MM.1S (cell line): ENCODE data around the gene TDRD3.

Source experiments
- DNase-seq: peaks from one replicate; pipeline ENCODE4 v3.0.0-alpha.2; 2015
- H2AFZ ChIP-seq: fragments of 300-600 bp; sonication (generic); 2 replicates; pipeline ENCODE4 v1.6.0; 2016; ENCODE audit warnings: antibody characterized with exemption, low read length
- H3F3A ChIP-seq: fragments of 300-600 bp; sonication (generic); 2 replicates; pipeline ENCODE4 v1.6.1; 2016; ENCODE audit warnings: mild to moderate bottlenecking, antibody characterized with exemption, low read length, moderate library complexity, mixed read lengths; ENCODE audit not compliant: insufficient read depth
- H3K27ac ChIP-seq: fragments of 300-600 bp; sonication (generic); 2 replicates; pipeline ENCODE4 v1.5.1; 2016; ENCODE audit warnings: mild to moderate bottlenecking, low read length
- H3K27me3 ChIP-seq: fragments of 300-600 bp; sonication (generic); replicated peaks from 2 replicates; pipeline ENCODE4 v1.6.0; 2016; ENCODE audit warnings: low read length; ENCODE audit not compliant: insufficient read depth
- H3K36me3 ChIP-seq: fragments of 300-600 bp; sonication (generic); replicated peaks from 2 replicates; pipeline ENCODE4 v1.6.1; 2016; ENCODE audit warnings: mild to moderate bottlenecking, low read length, mixed read lengths; ENCODE audit not compliant: insufficient read depth
- H3K4me1 ChIP-seq: fragments of 300-600 bp; sonication (generic); 2 replicates; pipeline ENCODE4 v1.6.1; 2016; ENCODE audit warnings: low read length, mixed read lengths
- H3K4me2 ChIP-seq: fragments of 300-600 bp; sonication (generic); 2 replicates; pipeline ENCODE4 v1.6.0; 2016; ENCODE audit warnings: low read depth, low read length
- H3K4me3 ChIP-seq: fragments of 300-600 bp; sonication (generic); 2 replicates; pipeline ENCODE4 v1.5.1; 2016; ENCODE audit warnings: low read length, mixed read lengths
- H3K79me2 ChIP-seq: fragments of 300-600 bp; sonication (generic); 2 replicates; pipeline ENCODE4 v1.6.1; 2016; ENCODE audit warnings: mixed run types, low read length, mixed read lengths
- H3K9ac ChIP-seq: fragments of 300-600 bp; sonication (generic); 2 replicates; pipeline ENCODE4 v1.6.1; 2016; ENCODE audit warnings: low read length, mixed read lengths
- H3K9me2 ChIP-seq: fragments of 300-600 bp; sonication (generic); replicated peaks from 2 replicates; pipeline ENCODE4 v1.6.1; 2016; ENCODE audit warnings: mild to moderate bottlenecking, low read length, mixed read lengths; ENCODE audit not compliant: insufficient read depth
- H3K9me3 ChIP-seq: fragments of 300-600 bp; sonication (generic); replicated peaks from 2 replicates; pipeline ENCODE4 v1.6.1; 2016; ENCODE audit warnings: mild to moderate bottlenecking, low read length, mixed read lengths; ENCODE audit not compliant: insufficient read depth
- H4K20me1 ChIP-seq: fragments of 300-600 bp; sonication (generic); 2 replicates; pipeline ENCODE4 v1.6.1; 2016; ENCODE audit warnings: mild to moderate bottlenecking, low read length, moderate library complexity, mixed read lengths; ENCODE audit not compliant: insufficient read depth
- EZH2 ChIP-seq: fragments of 300-600 bp; sonication (generic); optimal IDR thresholded peaks from 2 replicates; pipeline ENCODE3; 2017; ENCODE audit warnings: low read depth, mild to moderate bottlenecking, antibody characterized with exemption, low read length, mixed read lengths
- EZH2phosphoT487 ChIP-seq: fragments of 300-600 bp; sonication (generic); IDR thresholded peaks from 2 replicates; pipeline ENCODE4 v1.6.1; 2018; ENCODE audit warnings: antibody characterized with exemption, low read length
- TF ChIP-seq, protein P1 (sequence below): fragments of 300-600 bp; sonication (generic); IDR thresholded peaks from 2 replicates; pipeline ENCODE4 v1.5.1; 2016; ENCODE audit warnings: antibody characterized with exemption, low read length, mixed read lengths

TDRD3 gene

DNA sequence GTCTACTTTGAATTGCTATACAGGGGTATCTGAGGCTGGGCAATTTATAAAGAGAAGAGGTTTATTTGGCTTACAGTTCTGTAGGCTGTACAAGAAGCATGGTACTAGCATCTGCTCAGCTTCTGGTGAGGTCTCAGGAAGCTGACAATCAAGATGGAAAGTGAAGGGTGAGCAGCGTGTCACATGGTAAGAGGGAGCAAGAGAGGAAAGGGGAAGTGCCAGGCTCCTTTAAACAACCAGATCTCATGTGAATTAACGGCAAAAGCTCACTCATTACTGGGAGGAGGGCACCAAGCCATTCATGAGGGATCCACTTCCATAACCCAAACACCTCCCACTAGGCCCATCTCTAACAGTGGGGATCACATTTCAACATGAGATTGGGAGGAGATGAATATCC is 222.4 kb downstream of the TDRD3 start:
- Histone ChIP-seq H3K4me2 (no peak overlapping the region), H4K20me1 (no peaks in the 10 kb centered on the region), H3K27ac (no peak overlapping the region), H3K4me1 (no peaks in the 10 kb centered on the region), H3K9me3 (no peaks in the 10 kb centered on the region), H3F3A (no peaks in the 10 kb centered on the region), H2AFZ (no peak overlapping the region), H3K9ac (no peak overlapping the region), H3K36me3 (no peaks in the 10 kb centered on the region), H3K79me2 (no peaks in the 10 kb centered on the region), H3K4me3 (no peak overlapping the region), H3K27me3 (no peaks in the 10 kb centered on the region), H3K9me2 (no peaks in the 10 kb centered on the region)
- TF ChIP-seq, protein P1, sequence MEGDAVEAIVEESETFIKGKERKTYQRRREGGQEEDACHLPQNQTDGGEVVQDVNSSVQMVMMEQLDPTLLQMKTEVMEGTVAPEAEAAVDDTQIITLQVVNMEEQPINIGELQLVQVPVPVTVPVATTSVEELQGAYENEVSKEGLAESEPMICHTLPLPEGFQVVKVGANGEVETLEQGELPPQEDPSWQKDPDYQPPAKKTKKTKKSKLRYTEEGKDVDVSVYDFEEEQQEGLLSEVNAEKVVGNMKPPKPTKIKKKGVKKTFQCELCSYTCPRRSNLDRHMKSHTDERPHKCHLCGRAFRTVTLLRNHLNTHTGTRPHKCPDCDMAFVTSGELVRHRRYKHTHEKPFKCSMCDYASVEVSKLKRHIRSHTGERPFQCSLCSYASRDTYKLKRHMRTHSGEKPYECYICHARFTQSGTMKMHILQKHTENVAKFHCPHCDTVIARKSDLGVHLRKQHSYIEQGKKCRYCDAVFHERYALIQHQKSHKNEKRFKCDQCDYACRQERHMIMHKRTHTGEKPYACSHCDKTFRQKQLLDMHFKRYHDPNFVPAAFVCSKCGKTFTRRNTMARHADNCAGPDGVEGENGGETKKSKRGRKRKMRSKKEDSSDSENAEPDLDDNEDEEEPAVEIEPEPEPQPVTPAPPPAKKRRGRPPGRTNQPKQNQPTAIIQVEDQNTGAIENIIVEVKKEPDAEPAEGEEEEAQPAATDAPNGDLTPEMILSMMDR, result no peak
- no peak for TF ChIP-seq EZH2
- no peak for TF ChIP-seq EZH2phosphoT487
- no peak for DNase-seq

DNA sequence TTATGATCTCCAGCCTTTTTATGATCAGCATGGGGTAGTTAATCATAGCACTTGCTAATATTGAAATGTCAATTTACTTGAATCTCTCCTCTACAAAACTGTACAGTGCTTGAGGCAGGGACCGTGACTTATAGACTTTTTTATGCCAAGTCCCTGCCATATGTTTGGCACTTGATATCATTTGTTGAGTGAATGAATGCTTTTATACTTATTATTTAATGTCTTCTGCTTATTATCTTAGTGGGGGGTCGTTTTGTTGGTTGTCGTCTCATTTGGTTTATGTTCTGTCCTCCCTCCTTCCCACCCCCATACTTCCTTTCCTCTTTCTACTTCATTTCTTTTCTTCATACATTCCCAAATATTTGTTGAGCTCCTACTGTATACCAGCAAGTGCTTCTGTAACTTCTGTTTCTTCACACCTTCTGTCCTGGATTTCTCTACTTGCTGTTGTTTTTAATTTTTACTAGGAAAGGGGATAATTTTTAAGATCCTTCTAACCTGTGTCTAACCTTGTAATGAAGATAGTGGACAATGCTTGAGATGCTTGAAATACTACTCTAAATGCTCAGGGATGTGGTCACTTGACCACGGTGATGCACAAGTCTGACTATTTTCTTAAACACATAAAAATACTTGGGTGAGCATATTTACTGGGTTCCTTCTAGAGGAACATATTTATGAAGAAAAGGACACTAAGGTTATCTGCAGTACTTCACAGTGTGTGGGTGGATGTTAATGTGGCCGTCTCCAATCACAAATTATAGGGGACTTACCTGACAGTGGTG is 223.8 kb downstream of the TDRD3 start:
- Histone ChIP-seq H3K9ac (no peak overlapping the region), H3K4me3 (no peak overlapping the region), H3K4me1 (no peaks in the 10 kb centered on the region), H3K27me3 (no peaks in the 10 kb centered on the region), H3K9me3 (no peaks in the 10 kb centered on the region), H3K36me3 (no peaks in the 10 kb centered on the region), H2AFZ (no peak overlapping the region), H3F3A (no peaks in the 10 kb centered on the region), H3K27ac (no peak overlapping the region), H3K9me2 (no peaks in the 10 kb centered on the region), H3K79me2 (no peaks in the 10 kb centered on the region), H3K4me2 (no peak overlapping the region), H4K20me1 (no peaks in the 10 kb centered on the region)
- no peak for DNase-seq
- TF ChIP-seq, protein P1, result no peak
- TF ChIP-seq EZH2phosphoT487 (no peak), EZH2 (no peak)

DNA sequence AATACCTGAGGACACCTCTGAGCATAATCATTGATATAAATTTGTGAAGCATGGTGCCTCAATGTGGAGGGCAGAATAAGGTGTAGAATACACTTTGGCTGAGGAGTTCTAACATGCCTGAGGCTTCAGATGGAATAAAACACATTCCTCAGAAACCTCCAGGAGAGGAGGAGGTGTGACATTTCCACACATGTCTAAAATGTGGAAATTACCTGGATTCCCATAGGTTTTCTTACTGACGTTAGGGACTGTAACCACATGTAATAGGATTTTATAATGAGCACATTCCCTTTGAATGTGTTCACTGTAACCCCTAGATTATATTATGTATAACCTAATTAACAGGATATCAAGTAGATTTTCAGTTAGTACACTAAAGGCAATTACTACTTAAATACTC is 226.1 kb downstream of the TDRD3 start:
- H3K4me2 ChIP-seq, result no peak overlapping the region
- no peak overlapping the region for H2AFZ ChIP-seq
- H3F3A ChIP-seq, result no peaks in the 10 kb centered on the region
- H3K9ac ChIP-seq, result no peak overlapping the region
- H3K9me3 ChIP-seq, result no peaks in the 10 kb centered on the region
- no peaks in the 10 kb centered on the region for H3K4me1 ChIP-seq
- no peaks in the 10 kb centered on the region for H3K9me2 ChIP-seq
- no peaks in the 10 kb centered on the region for H3K27me3 ChIP-seq
- no peaks in the 10 kb centered on the region for H4K20me1 ChIP-seq
- no peaks in the 10 kb centered on the region for H3K79me2 ChIP-seq
- no peak overlapping the region for H3K27ac ChIP-seq
- H3K36me3 ChIP-seq, result no peaks in the 10 kb centered on the region
- TF ChIP-seq EZH2phosphoT487 (no peak), EZH2 (no peak)
- TF ChIP-seq, protein P1, result no peak
- H3K4me3 ChIP-seq, result no peak overlapping the region
- no peak for DNase-seq
